ENCODE data around the gene C9orf153. TPM values are rescaled to one million over a fixed set of nuclear protein-coding genes. Genes with fewer than 3 reads are reported as not detected.

Gene C9orf153
- total and polyA plus RNA-seq, 2 of the 4 experiments (the other 2 are of a cell fraction), result not detected

GRCh38 chr9:86274821-86275643 is 15.6 kb upstream of the C9orf153 start:
- Histone ChIP-seq H2AFZ (replicated peaks; ENCODE audit: low read length, poor library complexity) (no peak overlapping the region), H3K14ac (replicated peaks; ENCODE audit: low read depth, low read length) (no peak overlapping the region), H3K4me2 (ENCODE audit: low read depth, low read length) (no peak overlapping the region), H3K23ac (ENCODE audit: low read depth, low read length) (no peak overlapping the region), H2BK120ac (ENCODE audit: low read depth, low read length) (no peak overlapping the region), H3K9ac (ENCODE audit: low read depth, low read length) (no peak overlapping the region), H4K8ac (ENCODE audit: low read depth in 2 of 2, low read length in 2 of 2) (no peak overlapping the region), H3K9me1 (ENCODE audit: insufficient read depth, low read length) (peaks cover 5% of the 10 kb centered on the region), H3K4me1 (ENCODE audit: control insufficient read depth, insufficient read depth, low read length) (peaks cover 4% of the 10 kb centered on the region), H2BK20ac (ENCODE audit: low read depth, low read length) (no peak overlapping the region), H4K5ac (ENCODE audit: low read depth, low read length) (no peak overlapping the region), H2AK5ac (ENCODE audit: low read depth, low read length) (no peak overlapping the region), H3K27ac (ENCODE audit: insufficient read depth, low read length) (no peak overlapping the region), H4K91ac (ENCODE audit: insufficient read depth, low read depth, low read length) (no peak overlapping the region), H3K56ac (ENCODE audit: extremely low read depth, insufficient read depth, low read length) (no peak overlapping the region), H3K18ac (ENCODE audit: low read depth, low read length) (no peak overlapping the region), H3K79me1 (ENCODE audit: low read depth in 1 of 2, low read length in 2 of 2) (peaks cover 31 to 51% of the 10 kb centered on the region in 2 experiments), H4K20me1 (ENCODE audit: insufficient read depth, low read length) (peaks cover 10% of the 10 kb centered on the region; the same call in 1 of the 2 replicates), H3K36me3 (ENCODE audit: control insufficient read depth, insufficient read depth, low read length) (peaks cover 15% of the 10 kb centered on the region), H3K9me3 (ENCODE audit: control insufficient read depth, insufficient read depth, low read length) (no peaks in the 10 kb centered on the region), H2BK15ac (ENCODE audit: low read depth, low read length) (no peak overlapping the region), H2AK9ac (replicated peaks; ENCODE audit: low read depth, low read length, poor library complexity) (no peak overlapping the region), H3K27me3 (ENCODE audit: control insufficient read depth, insufficient read depth, low read length) (no peaks in the 10 kb centered on the region), H2BK5ac (ENCODE audit: low read depth, low read length, poor library complexity, severe bottlenecking) (no peak overlapping the region), H3K4ac (ENCODE audit: low read depth, low read length) (no peak overlapping the region), H3K4me3 (ENCODE audit: insufficient read depth, low read depth, low read length) (no peak overlapping the region)
- in situ Hi-C loops (cut with MboI; ENCODE audit: low sequenced_read_pairs), result no loop called here
- DNase-seq (no peak), ATAC-seq (ENCODE audit: low read depth) (no peak)
- WGBS, 2 experiments (ENCODE audit: extremely low coverage in 2 of 2, insufficient read length in 1 of 2), result 90% methylated on average over 3 of the region's 7 CpGs; no CpG with 5 or more reads in 1 of the 2 experiments
- BruUV-seq (replicated peaks), result no TSS peak
- dilution Hi-C loops (cut with HindIII; ENCODE audit: low sequenced_read_pairs, unreplicated experiment), result no loop called here
- intact Hi-C loops (cut with micrococcal nuclease), result loop anchor here (5.0 to 10.0 kb wide), 2 partner anchors 73 to 230 kb away; no protein-coding TSS in a partner anchor
- TF ChIP-seq CEBPB (IDR thresholded peaks at IDR 0.05; ENCODE audit: low read depth, low read length) (no peak), SMC3 (IDR thresholded peaks at IDR 0.05; ENCODE audit: low read depth, low read length) (no peak), MAZ (IDR thresholded peaks at IDR 0.05; ENCODE audit: borderline replicate concordance, low read depth, low read length) (no peak)
- POLR2A ChIA-PET (ENCODE audit: unreplicated experiment), result no interaction called here
- CTCF ChIA-PET, result interaction anchor here (0.6 kb wide), 1 partner anchor 13 kb away, joined by 4 read pairs; no protein-coding TSS in a partner anchor

All from IMR-90 (cell line).